ENCODE data around the gene MACF1.

DNA sequence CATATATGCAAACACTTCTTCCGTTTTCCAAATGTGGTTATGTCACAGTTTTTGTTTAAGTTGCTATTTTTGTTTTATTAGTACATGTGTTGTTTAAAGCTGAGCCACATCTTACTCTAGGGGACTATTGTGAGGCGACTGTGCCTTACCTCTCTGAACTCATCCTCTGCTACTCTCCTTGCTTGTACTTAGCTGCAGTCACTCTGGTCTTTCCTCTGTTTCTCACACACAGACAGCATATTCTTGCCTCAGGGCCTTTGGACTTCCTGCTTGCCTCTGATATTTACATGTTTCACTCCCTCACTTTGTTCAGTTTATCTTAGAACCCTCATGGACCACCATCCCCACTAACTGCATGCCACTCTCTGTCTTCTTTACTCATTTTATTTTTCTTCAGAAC is 101.1 kb downstream of the MACF1 start:
- no peak for TF ChIP-seq CTCF (IDR thresholded peaks at IDR 0.05)
- TF ChIP-seq POLR2A (IDR thresholded peaks at IDR 0.05) = no peak
